Activated T-cell treated with anti-CD3 and anti-CD28 coated beads, Interleukin-2, amount 50 U/mL, for 4 hours (primary cell): ENCODE measurements around the gene KRT3. TPM values are rescaled to one million over a fixed set of nuclear protein-coding genes. Genes with fewer than 3 reads are reported as not detected.
"Not testable (repeated sequence)": the region's sequence is repeated elsewhere in the genome, so short reads cannot be mapped to it uniquely, and the experiment has no call there.

ENCODE experiments used
- ATAC-seq, 2 donors: fragments of 200-7000 bp; cut with Tn5 transposase; one replicate each; pipeline ENCODE4 v1.10.0; 2021
- DNase-seq: peaks from one replicate; pipeline ENCODE4 v3.0.0-alpha.2; 2020
- H3K27me3 Mint-ChIP-seq: one replicate; pipeline ENCODE4 v1.8.0; 2021; ENCODE audit warnings: low read depth, mixed read lengths
- H3K36me3 Mint-ChIP-seq: one replicate; pipeline ENCODE4 v1.8.0; 2022; ENCODE audit warnings: mixed read lengths; ENCODE audit not compliant: insufficient read depth
- H3K4me1 Mint-ChIP-seq: one replicate; pipeline ENCODE4 v1.8.0; 2021; ENCODE audit warnings: low read depth, mixed read lengths
- H3K4me3 Mint-ChIP-seq: one replicate; pipeline ENCODE4 v1.8.0; 2021; ENCODE audit warnings: mild to moderate bottlenecking, moderate library complexity, mixed read lengths
- H3K9me3 Mint-ChIP-seq: one replicate; pipeline ENCODE4 v1.8.0; 2021; ENCODE audit warnings: mixed read lengths
- total RNA-seq, 3 donors: library from RNA; stranded (reverse); gene quantifications; one replicate each; pipeline ENCODE4 v1.2.1, GENCODE V29; 2021

The KRT3 gene
- total RNA-seq, 3 donors from 2014 or later, result not detected

GRCh38 chr12:52801773-52802172, 5.9 kb upstream of the KRT3 start:
- no peak for DNase-seq
- no peak for ATAC-seq
- Mint-ChIP-seq H3K36me3 (no peaks in the 10 kb centered on the region), H3K4me1 (no peaks in the 10 kb centered on the region), H3K27me3 (peaks cover 2% of the 10 kb centered on the region), H3K9me3 (no peaks in the 10 kb centered on the region), H3K4me3 (no peak overlapping the region)

GRCh38 chr12:52800259-52800917, 4.5 kb upstream of the KRT3 start:
- Mint-ChIP-seq H3K4me1 (no peaks in the 10 kb centered on the region), H3K27me3 (no peaks in the 10 kb centered on the region), H3K36me3 (no peaks in the 10 kb centered on the region), H3K9me3 (no peaks in the 10 kb centered on the region), H3K4me3 (no peak overlapping the region)
- DNase-seq (no peak), ATAC-seq (no peak)

DNA sequence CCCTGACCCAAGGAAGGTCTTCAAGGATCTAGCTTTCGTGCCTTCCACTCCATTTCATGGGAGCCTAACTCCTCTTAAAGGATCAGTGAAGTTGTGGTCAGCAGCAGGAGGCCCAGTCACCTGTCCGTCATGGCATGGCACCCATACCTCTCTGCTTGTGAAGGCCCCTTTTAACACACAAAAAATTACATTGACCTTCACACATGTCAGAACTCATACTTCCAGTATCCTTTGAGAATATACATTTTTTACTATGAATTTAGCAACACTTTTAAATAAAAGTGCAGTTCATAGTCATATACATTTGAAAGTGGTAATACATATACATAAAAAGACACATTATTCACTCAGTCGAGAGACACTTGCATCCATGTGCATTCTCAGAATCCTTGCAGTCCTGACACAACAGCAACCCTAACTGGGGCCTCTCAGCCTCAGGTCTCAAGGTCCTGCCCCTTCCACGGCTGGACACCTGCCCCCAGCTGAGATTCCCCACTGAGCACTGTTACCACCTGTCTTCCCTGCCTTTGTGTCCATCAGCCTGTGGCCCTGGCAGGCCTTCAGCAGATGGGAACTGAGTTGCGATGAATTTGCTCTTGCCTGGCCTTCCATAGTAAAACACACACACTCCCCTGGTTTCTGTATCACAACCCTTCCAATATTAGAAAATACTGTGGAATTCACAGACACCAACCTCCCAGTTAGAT, 3.7 kb upstream of the KRT3 start:
- Mint-ChIP-seq H3K27me3 (no peaks in the 10 kb centered on the region), H3K4me3 (no peak overlapping the region), H3K9me3 (no peaks in the 10 kb centered on the region), H3K4me1 (no peaks in the 10 kb centered on the region), H3K36me3 (no peaks in the 10 kb centered on the region)
- DNase-seq, result no peak
- no peak for ATAC-seq

DNA sequence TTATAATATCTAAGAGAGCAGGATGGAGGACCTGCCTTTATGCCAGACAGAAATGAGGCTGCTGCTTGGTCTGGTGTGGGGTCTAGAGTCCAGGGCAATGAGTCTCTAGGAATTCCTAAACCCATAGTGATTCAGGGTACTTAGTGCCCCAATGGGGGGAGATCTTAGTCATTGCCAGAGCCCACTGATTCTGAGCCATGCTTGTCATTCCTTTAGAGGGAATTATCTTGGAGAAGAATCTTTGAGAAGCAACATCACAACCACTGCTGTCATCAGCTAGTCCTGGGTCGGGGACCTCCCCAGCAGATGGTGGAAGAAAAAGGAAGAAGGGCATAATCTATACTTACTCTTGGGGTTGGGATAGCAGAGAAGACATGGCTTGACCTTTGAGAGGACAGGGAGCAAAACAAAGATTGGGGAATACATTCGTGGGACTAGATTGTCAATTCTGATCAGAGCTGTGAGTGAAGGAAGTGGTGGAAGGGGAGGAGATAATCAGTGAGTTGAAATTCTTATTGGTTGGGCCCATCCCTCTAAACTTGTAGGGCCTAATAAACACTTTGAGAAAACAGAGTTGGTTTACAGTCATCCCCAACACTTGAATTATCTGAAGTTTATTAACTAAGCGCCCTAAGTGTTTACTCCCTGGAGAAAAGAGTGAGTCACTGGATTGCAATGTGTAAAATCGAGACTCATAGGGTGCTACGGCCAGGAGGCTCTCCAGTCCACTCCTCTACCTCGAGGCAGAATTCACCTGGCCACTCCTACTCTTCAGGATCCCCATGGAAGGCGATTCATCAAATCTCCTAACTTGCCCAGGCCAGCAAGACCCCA, 3.0 kb upstream of the KRT3 start:
- Mint-ChIP-seq H3K36me3 (no peaks in the 10 kb centered on the region), H3K27me3 (no peaks in the 10 kb centered on the region), H3K9me3 (no peaks in the 10 kb centered on the region), H3K4me1 (no peaks in the 10 kb centered on the region), H3K4me3 (no peak overlapping the region)
- ATAC-seq (no peak), DNase-seq (no peak)

DNA sequence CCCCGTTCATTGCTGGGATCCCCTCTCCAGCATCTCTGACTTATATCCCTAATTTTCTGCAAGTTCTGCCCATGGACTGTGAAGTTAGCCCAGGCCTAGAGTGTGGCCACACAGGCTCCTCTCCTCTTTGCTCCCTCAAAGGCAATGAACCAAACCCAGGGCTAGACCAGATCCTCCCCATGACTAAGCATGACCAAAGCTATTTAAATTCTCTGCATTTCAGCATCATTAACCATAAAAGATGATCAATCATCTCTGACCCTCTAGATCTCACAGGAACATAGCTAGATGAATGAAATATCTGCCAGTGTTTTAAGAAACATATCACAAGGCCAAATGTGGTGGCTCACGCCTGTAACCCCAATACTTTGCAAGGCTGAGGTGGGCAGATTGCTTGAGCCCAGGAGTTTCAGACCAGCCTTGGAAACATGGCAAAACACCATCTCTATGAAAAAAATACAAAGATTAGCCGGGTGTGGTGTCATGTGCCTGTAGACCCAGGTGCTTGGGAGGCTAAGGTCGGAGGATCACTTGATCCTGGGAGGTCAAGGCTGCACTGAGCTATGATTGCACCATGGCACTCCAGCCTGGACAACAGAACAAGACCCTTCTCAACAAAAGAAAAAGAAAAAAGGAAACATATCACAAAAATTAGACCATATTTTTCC, 2.2 kb upstream of the KRT3 start:
- Mint-ChIP-seq H3K4me1 (no peaks in the 10 kb centered on the region), H3K36me3 (no peaks in the 10 kb centered on the region), H3K27me3 (no peaks in the 10 kb centered on the region), H3K9me3 (no peaks in the 10 kb centered on the region), H3K4me3 (no peak overlapping the region)
- DNase-seq, result no peak
- no peak for ATAC-seq

- no peaks in the 10 kb centered on the region for H3K36me3 Mint-ChIP-seq
- H3K9me3 Mint-ChIP-seq, result no peaks in the 10 kb centered on the region
- DNase-seq (no peak), ATAC-seq (no peak)
- H3K4me1 Mint-ChIP-seq, result no peaks in the 10 kb centered on the region
- no peaks in the 10 kb centered on the region for H3K27me3 Mint-ChIP-seq
- H3K4me3 Mint-ChIP-seq, result no peak overlapping the region
These were observed 1.6 kb upstream of the KRT3 start for GRCh38 chr12:52797529-52797894.

GRCh38 chr12:52796839-52797528, 1.1 kb upstream of the KRT3 start:
- ATAC-seq, result no peak
- Mint-ChIP-seq H3K27me3 (no peaks in the 10 kb centered on the region), H3K36me3 (no peaks in the 10 kb centered on the region), H3K4me3 (no peak overlapping the region), H3K9me3 (no peaks in the 10 kb centered on the region), H3K4me1 (no peaks in the 10 kb centered on the region)
- DNase-seq, result no peak

GRCh38 chr12:52796429-52796794, 495 bp upstream of the KRT3 start:
- H3K4me1 Mint-ChIP-seq, result no peaks in the 10 kb centered on the region
- DNase-seq, result no peak
- H3K27me3 Mint-ChIP-seq, result peaks cover 4% of the 10 kb centered on the region
- H3K9me3 Mint-ChIP-seq, result no peaks in the 10 kb centered on the region
- no peaks in the 10 kb centered on the region for H3K36me3 Mint-ChIP-seq
- no peak for ATAC-seq
- H3K4me3 Mint-ChIP-seq, result no peak overlapping the region

- not testable (repeated sequence) for H3K27me3 Mint-ChIP-seq, DNase-seq, H3K36me3 Mint-ChIP-seq, H3K4me1 Mint-ChIP-seq, ATAC-seq, H3K4me3 Mint-ChIP-seq, H3K9me3 Mint-ChIP-seq
These were observed 614 bp downstream of the KRT3 start for GRCh38 chr12:52795332-52795674.

DNA sequence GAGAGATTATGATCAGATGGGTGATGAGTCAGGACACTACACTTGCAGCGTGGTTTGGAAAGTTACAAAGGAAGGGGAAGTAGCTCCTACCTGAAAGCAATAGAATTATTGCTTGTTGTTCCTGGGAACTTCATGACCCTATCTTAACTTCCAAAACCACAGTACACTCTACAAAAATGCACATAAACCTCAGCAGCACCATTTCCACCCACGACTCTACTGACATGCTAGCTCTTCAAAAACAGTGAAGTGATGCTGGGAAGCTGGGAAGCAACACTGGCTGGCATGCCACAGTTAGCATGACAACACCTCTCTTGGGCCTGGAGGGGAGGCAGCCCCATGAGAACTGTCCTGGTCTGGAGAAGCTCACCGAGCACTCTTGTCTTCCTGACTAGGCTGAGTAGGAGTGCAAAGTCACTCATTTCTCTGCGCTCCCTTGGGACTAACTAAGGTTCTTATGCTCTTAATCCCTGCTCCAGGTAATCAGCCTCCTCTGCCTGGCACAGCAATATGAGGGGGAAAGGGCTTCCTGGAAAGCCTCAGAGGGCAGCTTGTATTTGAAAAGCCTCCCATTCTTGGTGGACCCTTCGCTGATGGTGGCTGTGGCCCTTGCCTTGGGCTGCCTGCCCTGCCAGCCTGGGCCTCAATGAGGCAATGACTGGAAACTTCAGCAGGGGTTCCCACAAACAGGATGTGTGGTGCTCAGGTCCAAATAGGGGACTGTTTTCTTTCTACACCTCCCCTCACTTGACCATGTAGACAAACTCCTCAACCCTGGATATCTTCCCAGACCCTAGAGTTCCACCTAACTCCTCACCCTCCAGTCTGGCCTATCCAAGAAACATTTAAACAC, 1.2 kb downstream of the KRT3 start:
- DNase-seq (no peak), ATAC-seq (peak in 1 of 2 donors; percentile 56)
- Mint-ChIP-seq H3K27me3 (peaks cover 14% of the 10 kb centered on the region), H3K4me1 (no peaks in the 10 kb centered on the region), H3K4me3 (no peak overlapping the region), H3K36me3 (no peaks in the 10 kb centered on the region), H3K9me3 (no peaks in the 10 kb centered on the region)

DNA sequence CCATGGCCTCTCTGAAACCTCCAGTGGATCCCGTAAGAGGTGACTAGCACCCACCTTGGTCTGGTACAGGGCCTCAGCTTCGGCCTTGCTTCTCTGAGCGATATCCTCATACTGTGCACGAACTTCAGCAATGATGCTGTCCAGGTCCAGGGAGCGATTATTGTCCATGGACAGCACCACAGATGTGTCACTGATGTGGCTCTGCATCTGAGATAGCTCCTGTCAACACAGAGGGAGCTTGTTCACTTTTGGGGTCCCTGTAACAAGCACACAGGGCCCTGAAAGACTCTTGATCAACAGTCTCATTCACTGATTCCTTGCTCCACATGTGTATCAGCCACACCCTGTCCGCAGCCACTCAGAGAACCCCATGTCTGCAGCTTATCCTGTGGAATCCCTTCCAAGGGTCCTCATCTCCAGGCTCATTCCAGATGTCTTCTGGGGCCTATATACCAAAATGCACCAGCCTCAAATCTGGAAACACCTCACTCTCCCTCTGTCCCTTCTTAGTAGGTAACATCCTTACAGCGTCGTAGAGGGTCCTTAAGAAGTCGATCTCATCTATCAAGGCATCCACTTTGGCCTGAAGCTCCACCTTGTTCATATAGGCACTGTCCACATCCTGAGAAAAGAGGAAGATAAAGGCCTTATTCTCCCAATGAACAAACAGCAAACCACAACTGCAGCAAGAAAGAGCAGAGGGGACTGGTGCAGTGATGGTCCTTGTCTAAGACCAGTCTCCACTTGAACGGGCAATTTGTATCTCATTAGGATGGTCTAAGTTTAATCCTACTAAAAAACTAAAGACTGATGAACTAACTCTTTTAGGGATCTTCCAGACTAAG, 3.5 kb downstream of the KRT3 start:
- Mint-ChIP-seq H3K4me3 (no peak overlapping the region), H3K27me3 (peaks cover 26% of the 10 kb centered on the region), H3K36me3 (no peaks in the 10 kb centered on the region), H3K4me1 (peaks cover 7% of the 10 kb centered on the region), H3K9me3 (no peaks in the 10 kb centered on the region)
- ATAC-seq (no peak), DNase-seq (no peak)

- H3K27me3 Mint-ChIP-seq, result peaks cover 26% of the 10 kb centered on the region
- DNase-seq, result no peak
- H3K4me1 Mint-ChIP-seq, result peaks cover 7% of the 10 kb centered on the region
- no peak overlapping the region for H3K4me3 Mint-ChIP-seq
- H3K9me3 Mint-ChIP-seq, result no peaks in the 10 kb centered on the region
- no peaks in the 10 kb centered on the region for H3K36me3 Mint-ChIP-seq
- no peak for ATAC-seq
These were observed 4.4 kb downstream of the KRT3 start for GRCh38 chr12:52791271-52792184.
